ENCODE measurements around the gene KNL1. TPM values are rescaled to one million over a fixed set of nuclear protein-coding genes. Genes with fewer than 3 reads are reported as not detected.

KNL1 gene
- total and polyA plus RNA-seq, 2 of the 8 experiments (the other 6 are each of a cell fraction or from before 2014, with no cell fraction given), result 4.4 to 22.5 TPM

GRCh38 chr15:40691737-40692136 is 97.7 kb downstream of the KNL1 start:
- no peak overlapping the region for H2AK5ac ChIP-seq (ENCODE audit: low read depth, low read length)
- no peak overlapping the region for H2BK12ac ChIP-seq (ENCODE audit: low read depth, low read length)
- H3K27me3 ChIP-seq (replicated peaks in 1 of 4; ENCODE audit: control insufficient read depth in 3 of 4, extremely low read depth in 1 of 4, insufficient read depth in 3 of 4, low read length in 3 of 4), result no peaks in the 10 kb centered on the region
- H3K23ac ChIP-seq (ENCODE audit: insufficient read length), result no peak overlapping the region
- CTCF ChIA-PET (ENCODE audit: partially characterized antibody), result interaction anchor here (0.7 to 1.4 kb wide), 2 partner anchors 14 to 28 kb away, joined by 3 to 6 read pairs; no protein-coding TSS in a partner anchor
- H4K91ac ChIP-seq (replicated peaks; ENCODE audit: insufficient read length, low read length), result no peak overlapping the region
- no peak overlapping the region for H3K18ac ChIP-seq (ENCODE audit: extremely low read depth, low read length)
- no peak overlapping the region for H3K4ac ChIP-seq (replicated peaks; ENCODE audit: insufficient read length, low read depth, low read length)
- H3K9me3 ChIP-seq (ENCODE audit: insufficient read depth in 2 of 2, low read depth in 1 of 2, low read length in 1 of 2), result no peaks in the 10 kb centered on the region
- WGBS, 2 experiments (ENCODE audit: extremely low coverage in 1 of 2, insufficient coverage in 1 of 2, insufficient read length in 1 of 2, insufficient replicate concordance in 2 of 2, low coverage in 1 of 2, low lambda C conversion rate in 2 of 2, missing lambda C conversion rate in 1 of 2), result 85% methylated on average over 4 of the region's 4 CpGs; no CpG with 5 or more reads in 1 of the 2 experiments
- H2BK120ac ChIP-seq (replicated peaks; ENCODE audit: low read depth, low read length), result no peak overlapping the region
- H4K5ac ChIP-seq (ENCODE audit: insufficient read length, low read depth, low read length), result no peak overlapping the region
- no peak overlapping the region for H3K56ac ChIP-seq (replicated peaks; ENCODE audit: insufficient read length, low read depth, low read length)
- H3K9ac ChIP-seq (replicated peaks in 1 of 4; ENCODE audit: extremely low read depth in 1 of 4, low read depth in 3 of 4, low read length in 3 of 4), result no peak overlapping the region
- H3K36me3 ChIP-seq (ENCODE audit: control insufficient read depth in 2 of 4, insufficient read depth in 4 of 4, low read length in 3 of 4), result no peaks in the 10 kb centered on the region
- H2BK5ac ChIP-seq (ENCODE audit: low read depth, low read length), result no peak overlapping the region
- H2AFZ ChIP-seq (ENCODE audit: low read length), result no peak overlapping the region
- H4K20me1 ChIP-seq (replicated peaks in 1 of 2; ENCODE audit: control insufficient read depth in 1 of 2, insufficient read depth in 2 of 2, low read length in 2 of 2), result peaks cover 0 to 1% of the 10 kb centered on the region in 2 experiments
- no peak overlapping the region for H3K27ac ChIP-seq (ENCODE audit: low read depth, low read length)
- no peak for FAIRE-seq
- POLR2A ChIA-PET (ENCODE audit: partially characterized antibody), result no interaction called here
- H3K4me1 ChIP-seq (replicated peaks in 1 of 4; ENCODE audit: control insufficient read depth in 3 of 4, insufficient read depth in 4 of 4, low read length in 3 of 4), result peaks cover 0 to 3% (median 1%) of the 10 kb centered on the region in 4 experiments; a peak in 1 of 7 replicates
- H3K4me2 ChIP-seq (ENCODE audit: insufficient read depth in 1 of 2, low read depth in 2 of 2, low read length in 2 of 2), result no peak overlapping the region
- H2BK20ac ChIP-seq (ENCODE audit: low read length), result no peak overlapping the region
- no peak overlapping the region for H3K14ac ChIP-seq (ENCODE audit: insufficient read length)
- no peak overlapping the region for H3K4me3 ChIP-seq (ENCODE audit: extremely low read depth in 1 of 4, insufficient read depth in 2 of 4, low read depth in 3 of 4, low read length in 4 of 4)
- H3K23me2 ChIP-seq (ENCODE audit: low read depth, low read length), result peaks cover 5% of the 10 kb centered on the region
- H2BK15ac ChIP-seq (ENCODE audit: low read length), result no peak overlapping the region
- peaks cover 0 to 8% of the 10 kb centered on the region in 2 experiments; a peak in 2 of 4 replicates for H3K79me2 ChIP-seq (ENCODE audit: control insufficient read depth in 1 of 2, insufficient read depth in 2 of 2, low read length in 2 of 2)
- peaks cover 4% of the 10 kb centered on the region; the same call in 1 of the 2 replicates for H3K79me1 ChIP-seq (ENCODE audit: low read depth, low read length)
- H4K8ac ChIP-seq (ENCODE audit: extremely low read depth, insufficient read depth, low read length), result no peak overlapping the region
- DNase-seq (ENCODE audit: low read depth in 1 of 2, low spot score in 2 of 2), result no peak
- TF ChIP-seq MAX (IDR thresholded peaks at IDR 0.05), result no peak
- TF ChIP-seq TAF1 (IDR thresholded peaks at IDR 0.05; ENCODE audit: low read depth, low read length), result no peak
- no peak for TF ChIP-seq BCL11A (IDR thresholded peaks at IDR 0.05; ENCODE audit: low read depth in 2 of 2, low read length in 2 of 2)
- TF ChIP-seq HDAC6 (IDR thresholded peaks at IDR 0.05; ENCODE audit: low read depth, low read length), result no peak
- TF ChIP-seq ASH2L (IDR thresholded peaks at IDR 0.05; ENCODE audit: low read length), result no peak
- no peak for TF ChIP-seq POU5F1 (IDR thresholded peaks at IDR 0.05; ENCODE audit: low read depth, low read length)
- no peak for TF ChIP-seq NRF1 (IDR thresholded peaks at IDR 0.05; ENCODE audit: low read depth, low read length)
- TF ChIP-seq SRF (IDR thresholded peaks at IDR 0.05; ENCODE audit: low read depth, low read length), result no peak
- TF ChIP-seq JUN (IDR thresholded peaks at IDR 0.05; ENCODE audit: low read depth, low read length), result no peak
- TF ChIP-seq JUND (IDR thresholded peaks at IDR 0.05; ENCODE audit: low read length), result no peak
- TF ChIP-seq BRCA1 (IDR thresholded peaks at IDR 0.05; ENCODE audit: low read depth, low read length), result no peak
- TF ChIP-seq TCF12 (IDR thresholded peaks at IDR 0.05; ENCODE audit: low read depth, low read length), result no peak
- TF ChIP-seq SP2 (IDR thresholded peaks at IDR 0.05; ENCODE audit: low read length), result no peak
- no peak for TF ChIP-seq EZH2 (IDR thresholded peaks at IDR 0.05; ENCODE audit: low read depth, low read length, severe bottlenecking)
- no peak for TF ChIP-seq CTBP2 (IDR thresholded peaks at IDR 0.05; ENCODE audit: borderline replicate concordance, insufficient read depth, insufficient read length, low read length)
- no peak for TF ChIP-seq FOSL1 (IDR thresholded peaks at IDR 0.05; ENCODE audit: insufficient read depth, low read depth, low read length)

Measured in H1 (cell line).